ENCODE measurements around the gene ABCC1. TPM values are rescaled to one million over a fixed set of nuclear protein-coding genes. Genes with fewer than 3 reads are reported as not detected.
"Not testable (repeated sequence)": the region's sequence is repeated elsewhere in the genome, so short reads cannot be mapped to it uniquely, and the experiment has no call there.

The ABCC1 gene
- total RNA-seq, 1 experiment from 2014 or later = 25.0 TPM

GRCh38 chr16:15916323-15916722 lies 33.1 kb upstream of the ABCC1 start:
- no peak for DNase-seq (ENCODE audit: low spot score)
- intact Hi-C loops (cut with micrococcal nuclease; ENCODE audit: unreplicated experiment) = no loop called here
- BruUV-seq (replicated peaks) = no TSS peak
- Histone ChIP-seq H3K4me3 (ENCODE audit: low read depth, low read length, poor library complexity, severe bottlenecking) (no peak overlapping the region), H3K27me3 (replicated peaks; ENCODE audit: insufficient read depth, low read depth, low read length, poor library complexity) (no peaks in the 10 kb centered on the region), H3K9me3 (ENCODE audit: low read depth, low read length, poor library complexity, severe bottlenecking) (no peaks in the 10 kb centered on the region), H3K36me3 (ENCODE audit: insufficient read depth, low read length, poor library complexity, severe bottlenecking) (no peaks in the 10 kb centered on the region), H3K27ac (ENCODE audit: low read depth, low read length, poor library complexity, severe bottlenecking) (no peak overlapping the region), H3K4me1 (ENCODE audit: insufficient read depth, low read length, poor library complexity, severe bottlenecking) (no peaks in the 10 kb centered on the region)
- POLR2A ChIA-PET (ENCODE audit: low non-redundant PET) = no interaction called here
- CTCF ChIA-PET = no interaction called here
- TF ChIP-seq CTCF (conservative IDR thresholded peaks at IDR 0.05; ENCODE audit: low read depth, low read length) (no peak), EZH2 (IDR thresholded peaks at IDR 0.05; ENCODE audit: borderline replicate concordance, low read depth, low read length, poor library complexity, severe bottlenecking) (no peak)

GRCh38 chr16:15918314-15918713 lies 31.1 kb upstream of the ABCC1 start:
- CTCF ChIA-PET; H3K4me3 ChIP-seq (ENCODE audit: low read depth, low read length, poor library complexity, severe bottlenecking): not testable (repeated sequence)

GRCh38 chr16:15919331-15919730 lies 30.1 kb upstream of the ABCC1 start:
- H3K27ac ChIP-seq (ENCODE audit: low read depth, low read length, poor library complexity, severe bottlenecking) = no peak overlapping the region
- CTCF ChIA-PET = no interaction called here
- H3K4me3 ChIP-seq (ENCODE audit: low read depth, low read length, poor library complexity, severe bottlenecking) = no peak overlapping the region
- H3K4me1 ChIP-seq (ENCODE audit: insufficient read depth, low read length, poor library complexity, severe bottlenecking) = no peaks in the 10 kb centered on the region
- POLR2A ChIA-PET (ENCODE audit: low non-redundant PET) = no interaction called here
- no TSS peak for BruUV-seq (replicated peaks)
- TF ChIP-seq EZH2 (IDR thresholded peaks at IDR 0.05; ENCODE audit: borderline replicate concordance, low read depth, low read length, poor library complexity, severe bottlenecking) (no peak), CTCF (conservative IDR thresholded peaks at IDR 0.05; ENCODE audit: low read depth, low read length) (no peak)
- no peaks in the 10 kb centered on the region for H3K27me3 ChIP-seq (replicated peaks; ENCODE audit: insufficient read depth, low read depth, low read length, poor library complexity)
- H3K36me3 ChIP-seq (ENCODE audit: insufficient read depth, low read length, poor library complexity, severe bottlenecking) = no peaks in the 10 kb centered on the region
- no peaks in the 10 kb centered on the region for H3K9me3 ChIP-seq (ENCODE audit: low read depth, low read length, poor library complexity, severe bottlenecking)
- intact Hi-C loops (cut with micrococcal nuclease; ENCODE audit: unreplicated experiment) = no loop called here
- DNase-seq (ENCODE audit: low spot score) = no peak

More at GRCh38 chr16:15918314-15918713, 31.1 kb upstream of the ABCC1 start:
- POLR2A ChIA-PET (ENCODE audit: low non-redundant PET); H3K9me3 ChIP-seq (ENCODE audit: low read depth, low read length, poor library complexity, severe bottlenecking); H3K27me3 ChIP-seq (replicated peaks; ENCODE audit: insufficient read depth, low read depth, low read length, poor library complexity); DNase-seq (ENCODE audit: low spot score); BruUV-seq (replicated peaks); H3K36me3 ChIP-seq (ENCODE audit: insufficient read depth, low read length, poor library complexity, severe bottlenecking); intact Hi-C loops (cut with micrococcal nuclease; ENCODE audit: unreplicated experiment); H3K27ac ChIP-seq (ENCODE audit: low read depth, low read length, poor library complexity, severe bottlenecking); H3K4me1 ChIP-seq (ENCODE audit: insufficient read depth, low read length, poor library complexity, severe bottlenecking): not testable (repeated sequence)

DNA sequence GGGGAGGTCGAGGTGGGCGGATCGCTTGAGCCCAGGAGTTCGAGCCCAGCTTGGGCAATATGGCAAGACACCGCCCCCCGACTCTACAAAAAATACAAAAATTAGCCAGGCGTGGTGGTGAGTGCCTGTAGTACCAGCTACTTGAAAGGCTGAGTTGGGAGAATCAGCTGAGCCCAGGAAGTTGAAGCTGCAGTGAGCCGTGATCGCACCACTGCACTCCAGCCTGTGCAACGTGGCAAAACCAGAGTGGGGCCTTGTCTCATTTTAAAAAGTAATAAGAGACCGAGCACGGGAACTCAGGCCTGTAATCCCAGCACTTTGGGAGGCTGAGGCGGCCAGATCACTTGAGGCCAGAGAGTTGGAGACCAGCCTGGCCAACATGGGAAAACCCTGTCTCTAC lies 24.4 kb upstream of the ABCC1 start:
- POLR2A ChIA-PET (ENCODE audit: low non-redundant PET) = no interaction called here
- DNase-seq (ENCODE audit: low spot score) = no peak
- intact Hi-C loops (cut with micrococcal nuclease; ENCODE audit: unreplicated experiment) = no loop called here
- H3K4me1 ChIP-seq (ENCODE audit: insufficient read depth, low read length, poor library complexity, severe bottlenecking) = no peaks in the 10 kb centered on the region
- H3K27me3 ChIP-seq (replicated peaks; ENCODE audit: insufficient read depth, low read depth, low read length, poor library complexity) = no peaks in the 10 kb centered on the region
- H3K4me3 ChIP-seq (ENCODE audit: low read depth, low read length, poor library complexity, severe bottlenecking) = no peak overlapping the region
- no peaks in the 10 kb centered on the region for H3K36me3 ChIP-seq (ENCODE audit: insufficient read depth, low read length, poor library complexity, severe bottlenecking)
- H3K27ac ChIP-seq (ENCODE audit: low read depth, low read length, poor library complexity, severe bottlenecking) = no peak overlapping the region
- TF ChIP-seq CTCF (conservative IDR thresholded peaks at IDR 0.05; ENCODE audit: low read depth, low read length) = no peak
- no peak for TF ChIP-seq EZH2 (IDR thresholded peaks at IDR 0.05; ENCODE audit: borderline replicate concordance, low read depth, low read length, poor library complexity, severe bottlenecking)
- H3K9me3 ChIP-seq (ENCODE audit: low read depth, low read length, poor library complexity, severe bottlenecking) = no peaks in the 10 kb centered on the region
- no TSS peak for BruUV-seq (replicated peaks)
- CTCF ChIA-PET = no interaction called here
